K562 (cell line): ENCODE results near the gene DTNB. TPM values are rescaled to one million over a fixed set of nuclear protein-coding genes. Genes with fewer than 3 reads are reported as not detected.

Source experiments
- ATAC-seq: fragments of 200-7000 bp; cut with Tn5 transposase; 3 replicates; pipeline ENCODE4 v1.9.1; 2020; ENCODE audit warnings: moderate library complexity
- BruUV-seq: library from RNA; stranded (reverse); fragments of 400-500 nt; replicated peaks from 2 replicates; lab custom pipeline; 2021; lab: Mats Ljungman, UMichigan
- CTCF ChIA-PET: fragments of 300-600 bp; formaldehyde crosslinking; extraction: SDS; loops from one replicate; lab custom pipeline; 2021; ENCODE audit warnings: low intra/inter-chr PET ratio; lab: Yijun Ruan, JAX
- POLR2A ChIA-PET: fragments of 300-600, 350-650 bp; sonication (Branson Sonifier 250); formaldehyde crosslinking; extraction: SDS; loops from one replicate; lab custom pipeline; 2021; ENCODE audit warnings: antibody characterized with exemption, inconsistent platforms; lab: Yijun Ruan, JAX
- DNase-seq, 4 experiments: peaks; one replicate each; pipeline versions ENCODE4 v3.0.0 to v3.0.0-alpha.2; 2011 to 2018; ENCODE audit warnings: low spot score in 3 of 4, mixed read lengths in 3 of 4; ENCODE audit errors: extremely low read depth in 1 of 4
- FAIRE-seq: peaks from 2 replicates; lab custom pipeline; 2011; peaks lifted over from hg19 to GRCh38; lab: Jason Lieb, UNC
- H2AFZ ChIP-seq: 2 replicates; pipeline ENCODE4 v1.6.0; 2011; ENCODE audit warnings: low read depth, low read length, control low read depth, inconsistent platforms
- H3K27ac ChIP-seq: fragments of 200-600 bp; 3 replicates; pipeline ENCODE4 v1.8.0; 2011; ENCODE audit warnings: low read depth, mild to moderate bottlenecking, control low read depth, inconsistent platforms, low read length, moderate library complexity, mixed read lengths; ENCODE audit errors: extremely low read depth
- H3K27me3 ChIP-seq, 2 experiments: fragments of 300-600 bp in 1 of 2; 2 replicates in 1 of 2; 3 replicates in 1 of 2; pipeline versions ENCODE4 v1.6.0 to v1.8.0; 2011; ENCODE audit warnings: inconsistent platforms in 2 of 2, low read length in 2 of 2, mild to moderate bottlenecking in 1 of 2, mixed read lengths in 1 of 2, moderate library complexity in 1 of 2; ENCODE audit not compliant: control insufficient read depth in 2 of 2, insufficient read depth in 2 of 2
- H3K36me3 ChIP-seq: fragments of 300-600 bp; 3 replicates; pipeline ENCODE4 v1.8.0; 2011; ENCODE audit warnings: mild to moderate bottlenecking, low read length, inconsistent platforms; ENCODE audit not compliant: control insufficient read depth, insufficient read depth
- H3K4me1 ChIP-seq, 2 experiments: fragments of 200-600 bp in 1 of 2; replicated peaks in 1 of 2; 2 replicates in 1 of 2; 3 replicates in 1 of 2; pipeline versions ENCODE4 v1.5.1 to v1.8.0; 2011; ENCODE audit warnings: inconsistent platforms in 2 of 2, low read length in 2 of 2, mild to moderate bottlenecking in 1 of 2, mixed read lengths in 1 of 2, moderate library complexity in 1 of 2; ENCODE audit not compliant: control insufficient read depth in 2 of 2, insufficient read depth in 2 of 2
- H3K4me2 ChIP-seq: 2 replicates; pipeline ENCODE4 v1.6.1; 2011; ENCODE audit warnings: low read length, control low read depth, inconsistent platforms, mixed read lengths; ENCODE audit not compliant: insufficient read depth
- H3K4me3 ChIP-seq: fragments of 200-600 bp; sonication (generic), shearing (Covaris generic); 2 replicates; pipeline ENCODE4 v1.5.1; 2016; ENCODE audit warnings: control low read depth, inconsistent platforms
- H3K79me2 ChIP-seq: fragments of 200-600 bp; 3 replicates; pipeline ENCODE4 v1.8.0; 2011; ENCODE audit warnings: low read length, inconsistent platforms; ENCODE audit not compliant: control insufficient read depth, insufficient read depth
- H3K9ac ChIP-seq, 2 experiments: 2 replicates each; pipeline versions ENCODE4 v1.6.0 to v1.6.1; 2011; ENCODE audit warnings: low read depth in 2 of 2, low read length in 2 of 2, control low read depth in 1 of 2, inconsistent platforms in 1 of 2, mild to moderate bottlenecking in 1 of 2, mixed read lengths in 1 of 2; ENCODE audit not compliant: insufficient read depth in 1 of 2
- H3K9me1 ChIP-seq: one replicate; pipeline ENCODE4 v1.6.0; 2011; ENCODE audit warnings: inconsistent platforms, mild to moderate bottlenecking, low read length, moderate library complexity; ENCODE audit not compliant: control insufficient read depth, insufficient read depth
- H3K9me3 ChIP-seq: replicated peaks from 2 replicates; pipeline ENCODE4 v1.5.1; 2011; ENCODE audit warnings: low read depth, low read length, inconsistent platforms; ENCODE audit not compliant: control insufficient read depth, insufficient read depth
- H4K20me1 ChIP-seq: replicated peaks from 2 replicates; pipeline ENCODE4 v1.6.1; 2011; ENCODE audit warnings: low read length, inconsistent platforms, mixed read lengths; ENCODE audit not compliant: control insufficient read depth, insufficient read depth
- FOXJ2 ChIP-seq: fragments of 200-800 bp; sonication (Bioruptor generic); IDR thresholded peaks from 2 replicates; pipeline ENCODE4 v1.6.1; 2016; ENCODE audit warnings: missing genetic modification characterization, missing compliant biosample characterization
- HCFC1 ChIP-seq: IDR thresholded peaks from 2 replicates; pipeline ENCODE4 v1.6.1; 2012; ENCODE audit warnings: low read depth, low read length, improper control_type of control experiment
- HLTF ChIP-seq: fragments of 450-650 bp; IDR thresholded peaks from 2 replicates; pipeline ENCODE4 v1.6.1; 2016
- MAX ChIP-seq: sonication (generic); formaldehyde crosslinking; IDR thresholded peaks from 2 replicates; pipeline ENCODE4 v1.9.0; 2022; ENCODE audit warnings: mild to moderate bottlenecking, missing genetic modification reagents
- ZBTB40 ChIP-seq, 2 experiments: fragments of 450-650 bp in 1 of 2; sonication (generic) in 1 of 2; formaldehyde crosslinking in 1 of 2; IDR thresholded peaks; 2 replicates each; pipeline versions ENCODE4 v1.7.1 to v1.9.0; 2016 to 2022; ENCODE audit warnings: inconsistent platforms in 1 of 2, mild to moderate bottlenecking in 1 of 2, missing genetic modification reagents in 1 of 2
- ZC3H4 ChIP-seq: sonication (generic); formaldehyde crosslinking; IDR thresholded peaks from 2 replicates; pipeline ENCODE4 v1.9.0; 2021; ENCODE audit warnings: missing genetic modification reagents, borderline replicate concordance
- ZNF121 ChIP-seq: sonication (generic); formaldehyde crosslinking; conservative IDR thresholded peaks from 2 replicates; pipeline ENCODE4 v1.8.0; 2022; ENCODE audit warnings: missing genetic modification reagents
- WGBS: fragments of 100-300 bp; shearing (Covaris generic); methylation state at CpG from one replicate; pipeline ENCODE4 v1.1.6; 2016; ENCODE audit warnings: low coverage, mixed read lengths; ENCODE audit not compliant: insufficient coverage; ENCODE audit errors: missing lambda C conversion rate; 5-methylcytosine and 5-hydroxymethylcytosine counted together
- in situ Hi-C: fragments of 300-500 bp; cut with MboI; formaldehyde crosslinking; loops from 4 replicates; pipeline ENCODE4 v1.15.0; 2018; ENCODE audit warnings: inconsistent platforms, mixed read lengths
- intact Hi-C: fragments of 100-400 bp; cut with micrococcal nuclease; formaldehyde crosslinking; loops from 2 replicates; pipeline ENCODE4 v1.14.2; 2022
- polyA plus RNA-seq, 8 experiments: library from polyadenylated mRNA; depleted of rRNA in 4 of 8; stranded (reverse) in 5 of 8; unstranded in 3 of 8; fragments of >200 nt; fragmentation: Nextera tagmentation in 2 of 8; fragmentation: Illumina TruSeq in 1 of 8; extraction: Ambion mirVana in 2 of 8; extraction: Trizol in 1 of 8; gene quantifications; 2 replicates each; pipeline versions ENCODE4 v1.2.1 to v1.2.3, GENCODE V29; 2011 to 2014; ENCODE audit warnings: inconsistent platforms in 1 of 8, missing spikeins in 1 of 8
- total RNA-seq, 7 experiments: library from RNA; depleted of rRNA in 6 of 7; stranded (reverse); fragments of >200 nt in 6 of 7; fragmentation: Illumina TruSeq in 2 of 7; extraction: Trizol in 2 of 7; gene quantifications; 2 replicates each; pipeline versions ENCODE4 v1.2.1 to v1.2.3, GENCODE V29; 2011 to 2021; ENCODE audit warnings: low replicate concordance in 1 of 7
- TF ChIP-seq, protein P1 (sequence below), 2 experiments: IDR thresholded peaks; 2 replicates each; pipeline ENCODE4 v1.6.1; 2011; ENCODE audit warnings: borderline replicate concordance in 1 of 2, control low read depth in 1 of 2, low read depth in 1 of 2, low read length in 1 of 2, mild to moderate bottlenecking in 1 of 2, mixed read lengths in 1 of 2, moderate library complexity in 1 of 2; ENCODE audit not compliant: insufficient read depth in 1 of 2, insufficient read length in 1 of 2, poor library complexity in 1 of 2, severe bottlenecking in 1 of 2; ENCODE audit errors: extremely low read depth in 1 of 2

DTNB gene
- total and polyA plus RNA-seq, 9 of the 15 experiments (the other 6 are each of a cell fraction or from before 2014, with no cell fraction given), result 0.18 to 2.0 (median 0.77) TPM; not detected in 2

GRCh38 chr2:25506226-25506625 lies 167.2 kb downstream of the DTNB start:
- no peak overlapping the region for H3K27ac ChIP-seq
- no peaks in the 10 kb centered on the region for H3K9me1 ChIP-seq
- no TSS peak for BruUV-seq
- H2AFZ ChIP-seq, result no peak overlapping the region
- ATAC-seq (no peak), FAIRE-seq (no peak), DNase-seq (no peak)
- H3K79me2 ChIP-seq, result no peaks in the 10 kb centered on the region
- intact Hi-C loops (no loop called here), in situ Hi-C loops (no loop called here)
- H3K36me3 ChIP-seq, result no peaks in the 10 kb centered on the region
- no peaks in the 10 kb centered on the region for H4K20me1 ChIP-seq
- H3K4me3 ChIP-seq, result no peak overlapping the region
- ChIA-PET CTCF (no interaction called here), POLR2A (no interaction called here)
- no peak overlapping the region for H3K4me2 ChIP-seq
- no peaks in the 10 kb centered on the region for H3K4me1 ChIP-seq
- peaks cover 0 to 2% of the 10 kb centered on the region in 2 experiments; a peak in 1 of 5 replicates for H3K27me3 ChIP-seq
- no peaks in the 10 kb centered on the region for H3K9me3 ChIP-seq
- WGBS, result 0% methylated on average over 3 of the region's 3 CpGs
- H3K9ac ChIP-seq, result no peak overlapping the region
- TF ChIP-seq HCFC1 (no peak), ZBTB40 (IDR thresholded peaks at IDR 0.05) (no peak), ZBTB40 (CRISPR knock-in tag; IDR thresholded peaks at IDR 0.05) (no peak), FOXJ2 (tag) (no peak), ZC3H4 (no peak), MAX (CRISPR knock-in tag) (no peak), ZNF121 (CRISPR knock-in tag) (no peak), HLTF (no peak)
- TF ChIP-seq, protein P1, sequence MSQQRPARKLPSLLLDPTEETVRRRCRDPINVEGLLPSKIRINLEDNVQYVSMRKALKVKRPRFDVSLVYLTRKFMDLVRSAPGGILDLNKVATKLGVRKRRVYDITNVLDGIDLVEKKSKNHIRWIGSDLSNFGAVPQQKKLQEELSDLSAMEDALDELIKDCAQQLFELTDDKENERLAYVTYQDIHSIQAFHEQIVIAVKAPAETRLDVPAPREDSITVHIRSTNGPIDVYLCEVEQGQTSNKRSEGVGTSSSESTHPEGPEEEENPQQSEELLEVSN (IDR thresholded peaks at IDR 0.05; ENCODE audit: borderline replicate concordance in 1 of 2, extremely low read depth in 1 of 2, insufficient read depth in 1 of 2, insufficient read length in 1 of 2, low read depth in 1 of 2, low read length in 1 of 2, poor library complexity in 1 of 2, severe bottlenecking in 1 of 2), result no peak
